ENCODE measurements around the gene VPS50. TPM values are rescaled to one million over a fixed set of nuclear protein-coding genes. Genes with fewer than 3 reads are reported as not detected.
"Not testable (repeated sequence)": the region's sequence is repeated elsewhere in the genome, so short reads cannot be mapped to it uniquely, and the experiment has no call there.

Gene VPS50
- total and polyA plus RNA-seq, 12 donors, result 4.8 to 25.6 (median 18.4) TPM

DNA sequence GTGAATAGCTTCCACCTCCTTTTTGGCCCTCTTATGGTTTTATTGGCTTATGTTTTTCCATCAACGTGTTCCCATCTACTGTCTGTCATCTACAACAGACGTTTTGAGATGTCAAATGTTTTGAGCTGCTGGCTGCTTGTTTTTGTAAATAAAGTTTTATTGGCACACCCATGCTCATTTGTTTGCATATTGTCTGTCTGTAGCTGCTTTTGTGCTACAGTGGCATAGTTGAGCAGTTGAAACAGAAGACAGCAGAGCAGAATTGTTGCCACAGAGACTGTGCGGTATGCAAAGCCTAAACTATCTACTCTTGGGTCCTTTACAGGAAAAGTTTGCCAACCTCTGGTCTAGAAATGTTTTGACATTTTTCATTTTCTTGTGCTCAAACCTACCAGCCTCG is 88.7 kb downstream of the VPS50 start:
- Histone ChIP-seq H3K9me3 (no peaks in the 10 kb centered on the region), H3K36me3 (peaks cover 0 to 57% (median 5%) of the 10 kb centered on the region in 9 donors), H3K4me3 (no peak overlapping the region), H3K27me3 (no peaks in the 10 kb centered on the region), H3K4me1 (no peaks in the 10 kb centered on the region), H3K27ac (no peak overlapping the region)
- ATAC-seq, result no peak
- intact Hi-C loops (cut with DNase I), result no loop called here
- WGBS, 2 donors, result 95 to 96% methylated on average over 4 of the region's 4 CpGs
- TF ChIP-seq, protein P1, sequence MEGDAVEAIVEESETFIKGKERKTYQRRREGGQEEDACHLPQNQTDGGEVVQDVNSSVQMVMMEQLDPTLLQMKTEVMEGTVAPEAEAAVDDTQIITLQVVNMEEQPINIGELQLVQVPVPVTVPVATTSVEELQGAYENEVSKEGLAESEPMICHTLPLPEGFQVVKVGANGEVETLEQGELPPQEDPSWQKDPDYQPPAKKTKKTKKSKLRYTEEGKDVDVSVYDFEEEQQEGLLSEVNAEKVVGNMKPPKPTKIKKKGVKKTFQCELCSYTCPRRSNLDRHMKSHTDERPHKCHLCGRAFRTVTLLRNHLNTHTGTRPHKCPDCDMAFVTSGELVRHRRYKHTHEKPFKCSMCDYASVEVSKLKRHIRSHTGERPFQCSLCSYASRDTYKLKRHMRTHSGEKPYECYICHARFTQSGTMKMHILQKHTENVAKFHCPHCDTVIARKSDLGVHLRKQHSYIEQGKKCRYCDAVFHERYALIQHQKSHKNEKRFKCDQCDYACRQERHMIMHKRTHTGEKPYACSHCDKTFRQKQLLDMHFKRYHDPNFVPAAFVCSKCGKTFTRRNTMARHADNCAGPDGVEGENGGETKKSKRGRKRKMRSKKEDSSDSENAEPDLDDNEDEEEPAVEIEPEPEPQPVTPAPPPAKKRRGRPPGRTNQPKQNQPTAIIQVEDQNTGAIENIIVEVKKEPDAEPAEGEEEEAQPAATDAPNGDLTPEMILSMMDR (IDR thresholded peaks at IDR 0.05), result no peak
- DNase-seq, result no peak

DNA sequence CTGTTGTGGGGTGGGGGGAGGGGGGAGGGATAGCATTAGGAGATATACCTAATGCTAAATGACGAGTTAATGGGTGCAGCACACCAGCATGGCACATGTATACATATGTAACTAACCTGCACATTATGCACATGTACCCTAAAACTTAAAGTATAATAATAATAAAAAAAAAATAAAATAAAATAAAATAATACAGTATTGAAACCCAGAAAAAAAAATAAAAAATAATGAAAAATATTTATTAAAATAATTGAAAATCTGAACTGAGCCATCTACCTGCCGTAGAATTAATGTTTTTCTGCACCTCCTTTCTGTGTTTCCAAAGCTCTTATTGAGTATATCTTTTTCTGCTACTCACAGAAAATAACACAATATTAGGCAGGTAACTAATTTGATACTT is 94.1 kb downstream of the VPS50 start:
- 98 to 100% methylated on average over 1 of the region's 2 CpGs for WGBS, 2 donors
- DNase-seq; intact Hi-C loops (cut with DNase I): not testable (repeated sequence)

DNA sequence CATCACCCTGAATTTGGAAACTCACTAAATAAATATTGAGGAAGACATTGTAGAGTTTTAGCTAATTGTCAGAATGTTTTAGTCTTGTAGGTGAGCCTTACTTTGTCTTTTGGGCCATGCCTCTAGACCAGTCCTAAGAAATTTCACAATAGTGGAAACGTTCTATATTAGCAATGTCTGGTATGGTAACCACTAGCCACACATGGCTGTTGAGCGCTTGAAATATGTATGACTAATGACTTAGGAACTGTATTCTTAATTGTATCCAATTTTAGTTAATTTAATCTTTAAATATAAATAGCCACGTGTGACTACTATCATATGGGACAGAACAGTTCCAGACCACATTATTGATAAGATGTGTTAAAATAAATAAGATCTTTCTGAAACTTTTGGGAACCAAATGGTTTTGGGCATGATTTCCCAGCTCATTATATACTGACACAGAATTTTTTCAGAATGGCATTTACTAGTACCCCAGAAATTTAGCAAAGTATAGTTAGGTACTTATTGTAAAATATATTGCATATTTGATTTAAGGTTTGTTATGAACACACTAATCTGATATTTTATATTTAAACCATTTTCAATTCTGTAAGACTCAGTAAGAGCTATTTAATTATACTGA is 95.0 kb downstream of the VPS50 start:
- no peak overlapping the region for H3K27ac ChIP-seq
- ATAC-seq (no peak), DNase-seq (no peak)
- WGBS, 2 donors, result 69 to 72% methylated on average over 3 of the region's 3 CpGs
- peaks cover 0 to 5% (median 0%) of the 10 kb centered on the region in 11 donors for H3K9me3 ChIP-seq
- TF ChIP-seq, protein P1 (IDR thresholded peaks at IDR 0.05), result no peak
- H3K4me1 ChIP-seq, result no peaks in the 10 kb centered on the region
- H3K4me3 ChIP-seq, result no peak overlapping the region
- peaks cover 0 to 18% (median 5%) of the 10 kb centered on the region in 9 donors for H3K36me3 ChIP-seq
- intact Hi-C loops (cut with DNase I), result no loop called here
- no peaks in the 10 kb centered on the region for H3K27me3 ChIP-seq

More for the DNA sequence above, 94.1 kb downstream of the VPS50 start:
- not testable (repeated sequence) for H3K4me1 ChIP-seq, H3K4me3 ChIP-seq, H3K27ac ChIP-seq, H3K27me3 ChIP-seq, ATAC-seq, H3K9me3 ChIP-seq
- peaks cover 0 to 23% (median 5%) of the 10 kb centered on the region in 9 donors for H3K36me3 ChIP-seq

DNA sequence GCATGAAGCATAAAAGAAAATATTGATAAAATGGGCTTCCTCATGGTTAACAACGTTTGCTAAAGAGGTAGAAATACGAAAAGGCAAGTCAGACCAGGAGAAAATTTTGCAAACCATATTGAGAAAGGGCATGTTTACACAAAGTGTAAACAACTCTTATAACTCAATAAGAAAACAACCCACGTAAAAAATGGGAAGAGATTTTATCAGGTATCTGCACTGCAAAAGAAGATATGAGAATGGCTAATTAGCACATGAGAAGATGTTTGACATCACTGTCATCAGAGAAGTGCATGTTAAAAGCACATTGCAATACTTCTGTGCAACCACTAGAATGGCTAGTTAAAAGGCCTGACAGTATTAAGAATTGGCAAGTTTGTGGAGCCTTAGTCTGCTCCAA is 99.5 kb downstream of the VPS50 start:
- 79 to 88% methylated on average over 3 of the region's 3 CpGs for WGBS, 2 donors
- no peak for DNase-seq
- Histone ChIP-seq H3K27ac (no peak overlapping the region), H3K36me3 (peaks cover 0 to 31% (median 0%) of the 10 kb centered on the region in 9 donors), H3K4me1 (no peaks in the 10 kb centered on the region), H3K9me3 (peaks cover 0 to 5% (median 0%) of the 10 kb centered on the region in 11 donors), H3K4me3 (no peak overlapping the region), H3K27me3 (no peaks in the 10 kb centered on the region)
- ATAC-seq, result no peak
- TF ChIP-seq, protein P1 (IDR thresholded peaks at IDR 0.05), result no peak
- intact Hi-C loops (cut with DNase I), result no loop called here

DNA sequence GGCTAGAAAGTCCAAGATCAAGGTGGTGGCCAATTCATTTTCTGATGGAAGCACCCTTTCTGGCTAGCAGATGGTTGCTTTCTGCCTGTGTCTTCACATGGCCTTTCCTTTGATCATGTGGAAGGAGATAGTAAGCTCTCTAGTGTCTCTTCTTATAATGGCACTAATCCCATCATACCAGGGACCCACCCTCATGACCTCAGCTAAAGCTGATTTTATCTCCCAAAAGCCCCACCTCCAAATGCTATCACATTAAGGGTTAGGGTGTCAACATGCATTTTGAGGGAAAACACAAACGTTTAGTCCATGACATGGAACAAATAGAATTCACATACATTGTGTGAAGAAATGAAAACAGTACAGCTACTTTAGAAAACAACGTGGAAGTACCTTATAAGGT is 100.0 kb downstream of the VPS50 start:
- intact Hi-C loops (cut with DNase I), result no loop called here
- H3K9me3 ChIP-seq, result peaks cover 0 to 5% (median 0%) of the 10 kb centered on the region in 11 donors
- WGBS, 2 donors, result 87 to 88% methylated on average over 2 of the region's 2 CpGs
- ATAC-seq, result no peak
- peaks cover 0 to 36% (median 0%) of the 10 kb centered on the region in 9 donors for H3K36me3 ChIP-seq
- H3K4me1 ChIP-seq, result no peaks in the 10 kb centered on the region
- no peak overlapping the region for H3K27ac ChIP-seq
- no peak for DNase-seq
- H3K27me3 ChIP-seq, result no peaks in the 10 kb centered on the region
- TF ChIP-seq, protein P1 (IDR thresholded peaks at IDR 0.05), result no peak
- no peak overlapping the region for H3K4me3 ChIP-seq
